B cell (primary cell): ENCODE data around the gene NUP54. TPM values are rescaled to one million over a fixed set of nuclear protein-coding genes. Genes with fewer than 3 reads are reported as not detected.

Experiments
- ATAC-seq: fragments of 200-7000 bp; cut with Tn5 transposase; one replicate; pipeline ENCODE4 v1.10.0; 2021; ENCODE audit warnings: low read depth, mild to moderate bottlenecking, moderate number of reproducible peaks, moderate library complexity
- CTCF ChIA-PET: fragments of 350-600 bp; sonication (Branson Sonifier 250); formaldehyde crosslinking; loops from one replicate; lab custom pipeline; 2021; ENCODE audit warnings: antibody characterized with exemption, inconsistent platforms; lab: Charles Lee
- POLR2A ChIA-PET: fragments of 350-600 bp; sonication (Branson Sonifier 250); formaldehyde crosslinking; loops from one replicate; lab custom pipeline; 2021; ENCODE audit warnings: antibody characterized with exemption; lab: Charles Lee
- DNase-seq: peaks from one replicate; pipeline ENCODE4 v3.0.0; 2013
- H2AFZ ChIP-seq: 2 replicates; pipeline ENCODE4 v1.6.1; 2012; ENCODE audit warnings: mild to moderate bottlenecking, low read depth, low read length; ENCODE audit not compliant: insufficient read depth, poor library complexity, severe bottlenecking
- H3K27ac ChIP-seq, 2 donors: 1 replicate in 1 of 2; 2 replicates in 1 of 2; pipeline ENCODE4 v1.5.1; 2012 to 2013; ENCODE audit warnings: low read length in 2 of 2, mild to moderate bottlenecking in 2 of 2, moderate library complexity in 1 of 2
- H3K27me3 ChIP-seq, 4 experiments: fragments of 200-600 bp in 1 of 4; sonication (generic) in 1 of 4; replicated peaks in 1 of 4; 1 replicate in 2 of 4; 2 replicates in 2 of 4; pipeline versions ENCODE4 v1.6.1 to v1.7.0; 2013 to 2016; ENCODE audit warnings: low read length in 3 of 4, mild to moderate bottlenecking in 2 of 4, mixed read lengths in 1 of 4, moderate library complexity in 1 of 4; ENCODE audit not compliant: insufficient read depth in 4 of 4, control insufficient read depth in 3 of 4; ENCODE audit errors: control extremely low read depth in 1 of 4
- H3K36me3 ChIP-seq, 2 experiments: replicated peaks in 1 of 2; 1 replicate in 1 of 2; 2 replicates in 1 of 2; pipeline versions ENCODE4 v1.6.1 to v1.7.1; 2013; ENCODE audit warnings: low read length in 1 of 2; ENCODE audit not compliant: insufficient read depth in 2 of 2, control insufficient read depth in 1 of 2; ENCODE audit errors: control extremely low read depth in 1 of 2, extremely low read depth in 1 of 2
- H3K4me1 ChIP-seq, 2 donors: fragments of 200-600 bp in 1 of 2; sonication (generic) in 1 of 2; 1 replicate in 1 of 2; 2 replicates in 1 of 2; pipeline versions ENCODE4 v1.5.1 to v1.6.1; 2013 to 2017; ENCODE audit warnings: low read length in 2 of 2; ENCODE audit not compliant: control insufficient read depth in 2 of 2, insufficient read depth in 2 of 2
- H3K4me2 ChIP-seq: replicated peaks from 2 replicates; pipeline ENCODE3; 2012; ENCODE audit warnings: mild to moderate bottlenecking, low read depth, low read length; ENCODE audit not compliant: poor library complexity, severe bottlenecking
- H3K4me3 ChIP-seq, 5 experiments: fragments of 200-600 bp in 1 of 5; sonication (generic) in 1 of 5; 1 replicate in 3 of 5; 2 replicates in 2 of 5; pipeline versions ENCODE4 v1.5.1 to v1.7.0; 2011 to 2016; ENCODE audit warnings: low read length in 4 of 5, mild to moderate bottlenecking in 4 of 5, low read depth in 2 of 5, control low read depth in 1 of 5, moderate library complexity in 1 of 5; ENCODE audit not compliant: insufficient read depth in 1 of 5; ENCODE audit errors: control extremely low read depth in 1 of 5, extremely low read depth in 1 of 5
- H3K79me2 ChIP-seq: fragments of 200-600 bp; sonication (generic); one replicate; pipeline ENCODE4 v1.6.0; 2016; ENCODE audit warnings: low read length; ENCODE audit not compliant: control insufficient read depth, insufficient read depth
- H3K9ac ChIP-seq: fragments of 200-600 bp; sonication (generic); 2 replicates; pipeline ENCODE4 v1.6.1; 2017; ENCODE audit warnings: mild to moderate bottlenecking, low read length, moderate library complexity
- H3K9me3 ChIP-seq, 3 donors: one replicate each; pipeline versions ENCODE4 v1.6.1 to v1.7.1; 2013; ENCODE audit warnings: low read length in 2 of 3; ENCODE audit not compliant: control insufficient read depth in 2 of 3, insufficient read depth in 1 of 3; ENCODE audit errors: control extremely low read depth in 1 of 3
- H4K20me1 ChIP-seq: 2 replicates; pipeline ENCODE4 v1.6.0; 2012; ENCODE audit warnings: mild to moderate bottlenecking, low read length; ENCODE audit not compliant: insufficient read depth, control insufficient read depth, poor library complexity, severe bottlenecking
- H3K27ac Mint-ChIP-seq: one replicate; pipeline ENCODE4 v1.8.0; 2021; ENCODE audit warnings: mixed read lengths
- H3K27me3 Mint-ChIP-seq: one replicate; pipeline ENCODE4 v1.8.0; 2021; ENCODE audit warnings: mixed read lengths
- H3K4me1 Mint-ChIP-seq: one replicate; pipeline ENCODE4 v1.8.0; 2021; ENCODE audit warnings: mixed read lengths
- H3K4me3 Mint-ChIP-seq: one replicate; pipeline ENCODE4 v1.8.0; 2021; ENCODE audit warnings: mixed read lengths
- H3K9me3 Mint-ChIP-seq: one replicate; pipeline ENCODE4 v1.8.0; 2022; ENCODE audit warnings: mixed read lengths; ENCODE audit not compliant: insufficient read depth
- EZH2 ChIP-seq: IDR thresholded peaks from 2 replicates; pipeline ENCODE4 v1.6.1; 2012; ENCODE audit warnings: borderline replicate concordance, low read depth, mild to moderate bottlenecking, moderate library complexity, low read length; ENCODE audit not compliant: insufficient read depth, poor library complexity, severe bottlenecking
- WGBS: methylation state at CpG from one replicate; pipeline ENCODE4 v1.1.5; 2013; ENCODE audit warnings: missing lambda C conversion rate; ENCODE audit not compliant: insufficient coverage; 5-methylcytosine and 5-hydroxymethylcytosine counted together
- intact Hi-C: fragments of 100-400 bp; cut with micrococcal nuclease; formaldehyde crosslinking; loops from one replicate; pipeline ENCODE4 v1.10.0; 2022
- polyA plus RNA-seq: library from polyadenylated mRNA; depleted of rRNA; stranded (reverse); fragments of >200 nt; gene quantifications from 2 replicates; pipeline ENCODE4 v1.2.3, GENCODE V29; 2012
- total RNA-seq, 2 donors: library from RNA; stranded (reverse); fragments of 120-200 nt in 1 of 2; gene quantifications; 1 replicate in 1 of 2; 2 replicates in 1 of 2; pipeline versions ENCODE4 v1.2.3 to v1.2.4, GENCODE V29; 2013 to 2022
- TF ChIP-seq, protein P1 (sequence below): fragments of 200-600 bp; IDR thresholded peaks from one replicate; pipeline ENCODE4 v1.8.0; 2022; ENCODE audit warnings: antibody characterized with exemption, mild to moderate bottlenecking

NUP54 gene
- total and polyA plus RNA-seq, 2 donors (not counting 1 experiment from before 2014, with no cell fraction given), result 17.4 to 71.4 TPM

DNA sequence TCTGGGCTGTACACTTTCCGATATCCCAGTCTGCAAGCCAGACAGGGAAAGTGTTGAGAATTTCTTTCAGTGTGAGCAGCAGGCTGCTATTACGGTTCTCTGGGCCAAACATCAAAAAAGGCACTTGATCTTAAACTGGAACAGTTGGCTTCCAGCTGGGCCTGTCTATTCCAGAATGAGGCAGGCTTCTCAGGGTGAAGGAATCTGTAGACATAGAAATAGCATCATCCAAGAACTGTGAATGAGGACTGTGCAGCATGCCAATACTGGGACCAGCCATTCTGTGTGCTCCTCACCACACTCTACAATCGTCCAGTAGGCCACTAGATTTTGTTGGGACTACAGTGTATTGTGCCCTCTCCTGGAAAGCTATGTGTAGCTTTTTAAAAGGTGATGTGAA lies 42.5 kb downstream of the NUP54 start:
- intact Hi-C loops, result no loop called here
- POLR2A ChIA-PET, result no interaction called here
- CTCF ChIA-PET, result no interaction called here

GRCh38 chr4:76096076-76096475 lies 52.1 kb downstream of the NUP54 start:
- Histone ChIP-seq H3K9ac (no peak overlapping the region), H3K79me2 (no peaks in the 10 kb centered on the region), H3K27me3 (no peaks in the 10 kb centered on the region), H3K4me3 (no peak overlapping the region), H4K20me1 (no peaks in the 10 kb centered on the region), H3K4me2 (no peak overlapping the region), H3K27ac (no peak overlapping the region), H3K9me3 (no peaks in the 10 kb centered on the region), H3K4me1 (no peaks in the 10 kb centered on the region), H2AFZ (no peak overlapping the region), H3K36me3 (no peaks in the 10 kb centered on the region)
- Mint-ChIP-seq H3K27ac (no peak overlapping the region), H3K4me3 (no peak overlapping the region), H3K27me3 (peaks cover 3% of the 10 kb centered on the region), H3K9me3 (no peaks in the 10 kb centered on the region), H3K4me1 (no peaks in the 10 kb centered on the region)
- ATAC-seq, result no peak
- TF ChIP-seq, protein P1, sequence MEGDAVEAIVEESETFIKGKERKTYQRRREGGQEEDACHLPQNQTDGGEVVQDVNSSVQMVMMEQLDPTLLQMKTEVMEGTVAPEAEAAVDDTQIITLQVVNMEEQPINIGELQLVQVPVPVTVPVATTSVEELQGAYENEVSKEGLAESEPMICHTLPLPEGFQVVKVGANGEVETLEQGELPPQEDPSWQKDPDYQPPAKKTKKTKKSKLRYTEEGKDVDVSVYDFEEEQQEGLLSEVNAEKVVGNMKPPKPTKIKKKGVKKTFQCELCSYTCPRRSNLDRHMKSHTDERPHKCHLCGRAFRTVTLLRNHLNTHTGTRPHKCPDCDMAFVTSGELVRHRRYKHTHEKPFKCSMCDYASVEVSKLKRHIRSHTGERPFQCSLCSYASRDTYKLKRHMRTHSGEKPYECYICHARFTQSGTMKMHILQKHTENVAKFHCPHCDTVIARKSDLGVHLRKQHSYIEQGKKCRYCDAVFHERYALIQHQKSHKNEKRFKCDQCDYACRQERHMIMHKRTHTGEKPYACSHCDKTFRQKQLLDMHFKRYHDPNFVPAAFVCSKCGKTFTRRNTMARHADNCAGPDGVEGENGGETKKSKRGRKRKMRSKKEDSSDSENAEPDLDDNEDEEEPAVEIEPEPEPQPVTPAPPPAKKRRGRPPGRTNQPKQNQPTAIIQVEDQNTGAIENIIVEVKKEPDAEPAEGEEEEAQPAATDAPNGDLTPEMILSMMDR, result no peak
- no peak for TF ChIP-seq EZH2
- intact Hi-C loops, result no loop called here
- CTCF ChIA-PET, result no interaction called here
- DNase-seq, result no peak
- POLR2A ChIA-PET, result no interaction called here
- 95% methylated on average over 3 of the region's 3 CpGs for WGBS

More for the DNA sequence above, 42.5 kb downstream of the NUP54 start:
- no peak for DNase-seq
- Histone ChIP-seq H3K4me1 (no peaks in the 10 kb centered on the region), H3K4me3 (no peak overlapping the region), H3K9ac (no peak overlapping the region), H3K4me2 (no peak overlapping the region), H3K27ac (no peak overlapping the region), H3K9me3 (no peaks in the 10 kb centered on the region), H4K20me1 (no peaks in the 10 kb centered on the region), H2AFZ (no peak overlapping the region), H3K27me3 (no peaks in the 10 kb centered on the region), H3K79me2 (no peaks in the 10 kb centered on the region), H3K36me3 (no peaks in the 10 kb centered on the region)
- 100% methylated on average over 2 of the region's 3 CpGs for WGBS
- TF ChIP-seq, protein P1, result no peak
- TF ChIP-seq EZH2, result no peak
- Mint-ChIP-seq H3K9me3 (no peaks in the 10 kb centered on the region), H3K4me1 (no peaks in the 10 kb centered on the region), H3K27me3 (peaks cover 3% of the 10 kb centered on the region), H3K4me3 (no peak overlapping the region), H3K27ac (no peak overlapping the region)
- ATAC-seq, result no peak
